Renal pelvis (tissue), 4 donors: ENCODE results near the gene STK17B. TPM values are rescaled to one million over a fixed set of nuclear protein-coding genes. Genes with fewer than 3 reads are reported as not detected.
"Not testable (repeated sequence)": the region's sequence is repeated elsewhere in the genome, so short reads cannot be mapped to it uniquely, and the experiment has no call there.

Experiments
- DNase-seq: peaks from one replicate; pipeline ENCODE4 v3.0.0-alpha.2; 2013
- polyA plus RNA-seq, 3 donors: library from polyadenylated mRNA; unstranded; fragments of 120-200 nt; gene quantifications; one replicate each; pipeline ENCODE4 v1.2.1, GENCODE V29; 2013; ENCODE audit not compliant: insufficient read length in 3 of 3

STK17B gene
- polyA plus RNA-seq, 3 donors: 7.8 to 10.5 (median 9.6) TPM

DNA sequence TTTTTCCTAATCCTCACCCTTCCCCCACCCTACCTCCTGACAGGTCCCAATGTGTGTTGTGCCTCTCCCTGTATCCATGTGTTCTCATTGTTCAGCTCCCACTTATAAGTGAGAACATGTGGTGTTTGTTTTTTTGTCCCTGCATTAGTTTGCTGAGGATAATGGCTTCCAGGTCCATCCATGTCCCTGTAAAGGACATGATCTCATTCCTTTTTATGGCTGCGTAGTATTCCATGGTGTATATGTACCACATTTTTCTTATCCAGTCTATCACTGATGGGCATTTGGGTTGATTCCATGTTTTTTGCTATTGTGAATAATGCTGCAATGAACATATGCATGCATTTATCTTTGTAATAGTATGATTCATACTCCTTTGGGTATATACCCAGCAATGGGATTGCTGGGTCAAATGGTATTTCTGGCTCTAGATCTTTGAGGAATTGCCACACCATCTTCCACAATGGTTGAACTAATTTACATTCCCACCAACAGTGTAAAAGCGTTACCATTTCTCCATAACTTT lies 15.9 kb upstream of the STK17B start:
- DNase-seq: not testable (repeated sequence)

DNA sequence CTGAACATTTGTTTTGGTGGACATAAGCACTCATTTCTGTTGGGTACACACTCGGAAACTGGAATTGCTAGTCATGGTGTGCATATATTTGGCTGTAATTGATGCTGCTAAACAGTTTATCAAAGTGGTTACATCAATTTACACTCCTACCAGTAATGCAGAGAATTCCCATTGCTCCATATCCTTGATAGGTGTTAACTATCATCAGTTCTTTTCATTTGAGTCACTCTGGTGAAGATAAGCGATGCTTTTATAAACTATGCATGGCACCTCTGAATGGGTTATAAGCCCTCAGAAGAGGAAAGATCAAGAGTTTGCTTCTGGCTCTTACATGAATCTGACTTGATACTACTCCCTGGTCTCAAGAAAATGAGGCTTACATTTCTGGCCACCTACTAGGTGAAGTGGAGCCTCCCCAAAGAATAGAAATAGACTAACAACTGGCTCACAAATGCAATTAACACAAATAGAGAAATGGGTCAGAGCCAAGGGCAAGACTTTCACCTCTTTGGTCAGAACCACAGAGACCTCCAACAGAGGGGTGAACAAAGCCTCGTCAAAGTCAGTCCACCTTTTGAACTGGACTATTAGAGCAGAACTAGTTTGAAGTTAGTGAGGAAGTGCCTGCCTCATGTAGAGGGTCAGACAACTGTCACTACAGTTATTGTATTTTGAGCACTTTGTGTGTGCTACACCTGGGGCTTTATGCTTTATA lies 15.0 kb upstream of the STK17B start:
- DNase-seq: no peak

DNA sequence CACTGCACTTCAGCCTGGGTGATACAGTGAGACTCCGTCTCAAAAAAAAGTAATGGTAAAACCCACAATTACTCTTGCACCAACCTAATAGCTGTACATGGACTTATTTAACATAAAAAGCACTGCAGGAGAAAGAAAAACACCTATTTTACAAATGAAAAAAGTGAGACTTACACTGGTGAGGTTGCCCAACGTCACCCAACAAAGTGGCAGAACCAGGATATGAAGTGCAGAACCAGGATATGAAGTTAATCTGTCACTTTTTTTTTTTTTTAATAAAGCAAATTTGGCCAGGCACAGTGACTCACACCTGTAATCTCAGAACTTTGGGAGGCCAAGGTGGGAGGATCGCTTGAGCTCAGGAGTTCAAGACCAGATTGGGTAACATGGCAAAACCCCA lies 13.5 kb upstream of the STK17B start:
- no peak for DNase-seq

DNA sequence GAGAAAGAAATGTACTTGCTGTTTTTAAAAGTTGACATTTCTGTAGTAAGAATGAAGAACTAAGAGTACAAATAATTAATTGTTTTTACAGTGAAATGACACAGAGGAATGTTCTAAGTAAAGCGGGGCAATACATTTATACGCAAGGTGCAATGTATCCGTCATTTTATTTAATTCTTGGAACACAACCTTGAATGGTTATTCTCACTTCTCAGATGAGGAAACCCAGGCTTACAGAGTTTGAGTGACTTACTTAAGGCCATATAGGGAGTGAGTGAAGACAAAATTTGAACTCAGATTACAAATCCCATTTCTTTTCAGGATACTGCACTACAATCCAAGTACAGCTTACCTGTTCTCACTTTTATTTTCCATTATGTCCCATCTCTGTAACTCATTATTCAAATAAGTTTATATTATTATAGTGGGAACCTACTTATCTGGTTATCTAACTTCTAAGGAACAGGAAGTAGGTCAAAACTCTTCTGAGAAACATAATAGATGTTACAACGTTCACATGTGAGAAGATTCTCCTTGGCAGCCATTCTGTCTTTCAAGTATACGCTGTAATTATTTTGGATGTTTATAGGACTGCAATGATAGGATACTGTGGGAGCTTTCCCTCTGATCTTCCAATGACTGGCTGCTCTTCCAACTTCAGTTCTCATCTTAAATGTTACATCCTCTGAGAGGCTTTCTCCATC lies 12.3 kb upstream of the STK17B start:
- DNase-seq: no peak

DNA sequence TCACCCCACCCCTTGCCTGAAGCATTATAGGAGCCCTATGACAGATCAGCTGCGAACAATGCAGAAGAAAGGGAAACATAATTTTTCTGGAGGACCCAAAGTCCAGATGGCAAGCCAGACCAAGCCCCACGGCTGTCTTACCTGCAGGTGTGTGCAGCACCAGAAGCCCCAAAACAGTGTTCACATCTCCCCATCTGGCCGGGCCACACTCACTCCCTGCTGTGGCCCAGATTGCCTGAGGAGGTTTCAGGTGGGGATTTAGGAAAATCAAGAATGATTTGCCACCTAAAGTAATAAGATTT lies 11.7 kb upstream of the STK17B start:
- no peak for DNase-seq

DNA sequence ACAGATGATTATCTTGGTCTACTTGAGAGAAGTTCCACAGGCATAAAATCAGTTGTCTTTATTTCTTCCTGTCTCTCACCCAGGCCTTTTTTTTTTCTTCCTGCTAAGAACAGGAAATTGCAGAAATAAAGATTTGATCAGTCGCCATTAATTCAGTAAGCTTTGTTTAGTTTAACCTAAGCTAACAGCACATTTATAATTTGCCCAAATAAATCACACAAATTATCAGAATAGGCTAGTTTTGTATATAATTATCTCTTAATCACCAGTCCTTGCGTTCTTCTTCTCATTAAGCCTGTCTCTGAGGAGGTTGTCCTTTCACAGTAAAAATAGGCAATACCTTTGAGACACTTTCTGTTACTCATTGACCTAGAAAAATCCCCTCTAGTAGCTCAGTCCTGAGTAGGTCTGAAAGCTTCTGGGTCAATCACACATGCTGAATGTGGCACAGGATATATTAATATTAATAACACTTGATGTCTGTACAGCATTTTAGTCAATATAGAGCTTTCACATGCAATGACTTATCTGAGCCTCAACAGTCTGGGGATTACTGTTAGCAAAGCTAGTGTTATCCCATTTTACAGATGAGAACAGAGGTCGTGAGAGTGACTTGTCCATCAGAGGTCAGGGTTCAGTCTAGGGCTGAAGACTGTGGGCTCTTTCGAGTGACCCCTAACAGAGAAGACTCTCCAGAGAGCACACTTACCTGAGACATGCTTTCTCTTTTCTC lies 11.2 kb upstream of the STK17B start:
- DNase-seq: no peak

DNA sequence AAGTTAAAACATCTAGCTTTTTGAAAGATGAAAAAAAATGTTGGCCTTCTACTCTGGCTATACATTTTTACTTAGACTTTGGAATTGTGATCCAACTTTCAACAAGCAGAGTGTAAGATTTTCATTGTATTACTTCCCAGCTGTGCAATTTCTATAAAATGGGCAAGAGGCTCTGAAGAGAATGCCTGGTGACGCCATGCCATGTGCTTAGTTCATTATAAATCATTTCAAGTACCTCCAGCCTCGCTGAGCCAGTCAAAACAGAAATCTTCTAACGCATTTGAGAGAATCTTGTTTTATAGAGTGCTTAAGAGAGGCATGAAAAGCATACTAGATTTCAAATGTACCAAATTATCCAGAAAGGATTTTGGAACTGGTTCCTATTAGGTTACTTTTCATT lies 10.1 kb upstream of the STK17B start:
- DNase-seq: no peak

DNA sequence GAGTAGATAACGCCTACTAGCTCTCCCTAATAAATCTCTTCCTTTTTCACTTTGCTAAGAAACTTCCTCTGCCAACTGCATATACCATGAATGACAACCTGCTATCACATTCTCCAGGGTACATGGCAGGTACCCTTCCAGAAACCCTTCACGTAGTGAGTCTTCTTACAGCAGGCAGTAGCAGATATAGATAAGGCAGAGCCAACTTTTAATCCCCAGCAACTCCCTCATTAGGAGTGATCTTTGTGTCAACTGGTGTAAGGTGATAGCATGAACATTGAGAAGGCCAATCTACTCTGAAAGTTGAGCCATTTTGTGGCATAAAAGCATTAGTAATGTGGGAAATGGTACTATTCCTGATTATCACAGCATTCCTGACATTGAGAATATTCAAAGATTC lies 5.7 kb upstream of the STK17B start:
- DNase-seq: no peak

DNA sequence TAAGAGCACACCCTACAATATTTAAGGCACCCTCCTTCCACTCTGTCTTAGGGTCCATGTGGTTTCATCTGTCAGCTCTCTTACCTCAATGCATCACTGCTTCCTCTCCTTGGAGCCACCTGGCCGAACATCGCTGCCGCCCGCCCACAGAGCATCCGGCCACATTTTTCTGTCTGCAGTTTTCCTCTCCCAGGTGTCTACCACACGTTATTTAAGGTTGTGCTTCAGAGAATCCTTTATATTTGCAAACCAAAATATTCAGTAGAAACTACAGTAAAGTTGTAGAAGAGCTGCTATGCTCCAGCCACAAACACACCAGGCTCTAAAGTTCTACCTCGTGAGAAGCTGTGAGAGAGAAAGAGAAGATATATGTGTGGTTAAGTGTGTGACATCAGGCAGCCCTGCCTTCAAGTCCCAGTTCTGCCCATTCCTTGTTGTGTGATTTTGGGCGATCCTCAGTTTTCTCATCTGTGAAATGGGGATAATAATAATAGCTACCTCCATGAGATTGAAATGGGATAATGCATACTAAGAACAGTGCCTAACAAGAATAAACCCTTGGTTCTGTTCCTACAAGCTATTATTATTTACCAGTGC lies 4.9 kb upstream of the STK17B start:
- no peak for DNase-seq

DNA sequence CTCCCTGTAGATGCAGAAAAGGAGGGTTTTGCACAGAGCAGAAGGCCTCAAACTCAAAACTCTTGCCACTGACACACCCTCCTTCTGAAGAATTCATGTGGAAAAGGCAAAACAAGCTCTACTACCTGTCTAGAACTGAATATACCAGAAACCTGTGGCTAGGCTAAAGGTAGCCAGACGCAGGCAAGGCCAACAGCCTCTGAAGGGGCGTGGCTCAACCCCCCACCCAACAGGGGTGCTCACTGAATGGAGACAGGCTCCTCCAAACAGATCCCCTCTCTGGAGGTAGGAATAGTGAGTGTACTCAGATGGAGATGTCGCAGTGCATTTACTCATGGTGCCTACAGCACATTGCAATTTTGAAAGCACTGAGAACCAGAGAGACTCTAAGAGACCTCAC lies 3.0 kb upstream of the STK17B start:
- DNase-seq: no peak

DNA sequence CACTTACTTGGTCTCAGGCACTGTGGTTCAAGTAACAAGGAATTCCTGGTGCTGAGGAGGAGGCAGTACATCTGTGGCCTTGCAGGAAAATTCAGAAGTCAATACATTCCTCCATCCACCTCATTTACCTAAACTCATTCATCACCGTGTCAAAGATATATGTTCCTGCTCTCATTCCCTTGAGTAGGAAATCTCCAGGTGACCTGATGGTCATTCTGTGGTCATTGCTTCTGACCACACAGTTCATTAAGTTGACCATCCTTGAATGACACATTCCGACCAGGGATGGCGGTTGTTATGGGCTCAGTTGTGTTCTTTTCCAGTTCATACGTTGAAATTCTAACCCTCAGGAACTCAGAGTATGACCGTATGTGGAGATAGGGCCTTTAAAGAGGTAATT lies 2.1 kb upstream of the STK17B start:
- DNase-seq: no peak

DNA sequence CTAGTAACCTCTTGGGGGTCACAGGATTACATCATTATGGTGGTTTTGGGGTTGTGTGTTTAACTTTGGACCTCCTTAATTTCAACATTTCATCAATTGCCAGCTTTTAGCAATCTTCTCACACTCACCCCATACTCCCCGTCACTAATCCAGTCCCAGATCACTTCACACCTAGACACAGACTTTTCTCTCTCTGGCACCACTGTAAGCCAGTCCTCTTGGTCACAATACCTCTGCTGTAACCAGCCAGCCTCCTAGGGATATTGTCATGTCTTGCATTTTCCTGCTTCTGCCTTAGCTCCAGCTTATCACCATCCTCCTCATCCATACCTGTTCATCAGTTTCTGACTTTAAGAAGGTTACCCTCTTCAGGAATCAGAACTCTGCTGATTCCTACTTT lies 1.6 kb upstream of the STK17B start:
- no peak for DNase-seq

DNA sequence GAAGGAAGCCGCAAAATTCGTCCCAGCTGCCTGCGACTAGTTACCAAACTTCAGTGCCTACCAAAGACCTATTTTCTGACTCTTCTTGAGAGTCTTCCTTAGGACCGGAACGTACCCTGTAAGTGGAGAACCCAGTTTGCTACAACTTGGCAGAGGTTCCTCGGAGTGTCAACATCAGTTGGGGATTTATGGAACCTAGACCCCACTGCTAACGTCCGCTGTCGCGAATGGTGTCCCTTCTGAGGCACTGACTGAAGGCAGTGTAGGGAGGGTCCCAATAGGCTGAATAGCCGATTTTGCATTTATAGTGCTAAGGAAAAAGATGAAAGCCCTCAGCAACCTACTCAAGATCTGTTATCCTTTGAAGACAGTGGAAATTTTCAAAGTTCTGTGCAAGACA lies 568 bp upstream of the STK17B start:
- DNase-seq: no peak

DNA sequence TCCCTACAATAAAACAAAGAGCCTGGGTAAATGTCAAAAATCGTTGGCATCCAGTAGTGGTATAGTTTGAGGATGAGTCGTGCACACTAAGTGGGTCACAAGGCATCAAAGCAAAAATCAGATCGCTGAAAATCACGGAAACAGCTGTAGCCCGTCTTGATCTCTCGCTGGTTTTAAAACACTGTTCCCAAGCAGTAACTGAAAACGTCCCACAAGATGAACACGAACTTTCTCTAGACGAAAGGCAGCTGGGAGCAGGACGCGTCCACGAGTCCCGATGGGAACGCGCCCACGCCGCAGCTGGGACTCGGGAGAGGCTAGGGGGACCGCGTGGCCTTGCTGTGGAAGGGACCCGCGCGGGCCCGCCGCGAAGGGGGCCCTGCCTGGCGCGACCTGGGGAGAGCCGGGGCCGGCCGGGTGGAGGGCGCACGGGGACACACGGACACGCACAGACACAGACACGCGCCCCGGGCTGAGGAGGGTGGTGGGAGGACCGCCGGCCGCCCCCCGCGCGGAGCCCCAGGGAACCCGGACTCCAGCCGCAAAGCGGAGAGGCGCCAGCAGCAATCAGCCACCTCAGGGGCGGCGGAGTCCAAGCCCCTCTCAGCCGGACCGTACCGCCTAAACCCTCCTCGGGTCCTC lies 651 bp downstream of the STK17B start:
- peak; percentile 42 for DNase-seq

DNA sequence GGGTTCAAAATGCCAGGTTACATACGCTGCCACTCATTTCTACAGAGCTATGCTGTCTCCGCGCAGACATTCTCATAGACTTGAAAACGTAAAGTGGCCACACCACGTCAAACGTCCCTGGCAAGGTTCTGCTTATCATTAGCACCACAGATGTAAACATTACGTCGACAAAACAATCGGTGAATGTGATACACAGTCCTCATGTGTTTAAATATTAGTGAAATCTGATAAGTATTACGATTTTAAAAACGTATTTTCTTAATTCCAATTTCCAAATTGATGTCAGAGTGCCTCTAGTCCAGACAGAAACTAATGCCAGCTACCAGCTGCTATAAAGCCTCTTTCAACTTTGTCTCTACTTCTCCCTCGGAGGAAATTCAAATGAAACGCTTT lies 1.2 kb downstream of the STK17B start:
- peak; percentile 17 for DNase-seq

DNA sequence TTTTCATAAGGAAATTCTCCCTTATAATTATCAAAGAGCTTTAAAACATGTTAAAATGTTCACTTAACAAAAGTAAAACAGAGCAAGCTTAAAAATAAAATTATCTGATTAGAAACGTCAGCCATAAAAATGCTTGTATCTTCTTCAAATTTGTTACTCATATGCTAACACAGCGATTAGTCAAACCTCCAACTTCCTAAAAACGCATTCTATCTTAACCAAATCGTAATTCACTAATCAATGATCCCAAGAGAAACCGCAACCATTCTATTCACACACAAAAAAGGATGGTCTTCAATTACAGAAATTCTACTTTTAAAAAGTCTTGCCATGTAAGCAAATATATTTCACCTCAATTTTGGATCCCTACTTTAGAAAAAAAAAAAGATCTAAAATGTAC lies 1.9 kb downstream of the STK17B start:
- no peak for DNase-seq

DNA sequence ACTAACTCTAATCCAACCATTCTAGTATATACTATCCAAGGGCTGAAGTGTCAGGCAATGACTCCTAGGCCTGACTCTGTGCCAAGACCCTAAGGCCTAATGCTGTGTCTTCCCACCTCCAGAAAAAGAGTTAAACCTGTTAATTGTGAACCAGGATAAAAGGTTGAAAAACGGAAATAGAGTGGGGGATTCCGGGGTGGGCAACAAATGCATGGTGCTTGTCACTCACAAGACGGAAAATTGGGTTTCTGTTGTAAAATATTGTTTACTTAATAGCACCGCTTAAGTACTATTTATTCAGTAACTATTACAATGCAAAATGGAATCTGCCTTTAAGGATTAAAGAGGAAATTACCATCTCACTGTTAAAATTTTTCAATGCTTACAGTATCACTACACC lies 3.2 kb downstream of the STK17B start:
- no peak for DNase-seq

DNA sequence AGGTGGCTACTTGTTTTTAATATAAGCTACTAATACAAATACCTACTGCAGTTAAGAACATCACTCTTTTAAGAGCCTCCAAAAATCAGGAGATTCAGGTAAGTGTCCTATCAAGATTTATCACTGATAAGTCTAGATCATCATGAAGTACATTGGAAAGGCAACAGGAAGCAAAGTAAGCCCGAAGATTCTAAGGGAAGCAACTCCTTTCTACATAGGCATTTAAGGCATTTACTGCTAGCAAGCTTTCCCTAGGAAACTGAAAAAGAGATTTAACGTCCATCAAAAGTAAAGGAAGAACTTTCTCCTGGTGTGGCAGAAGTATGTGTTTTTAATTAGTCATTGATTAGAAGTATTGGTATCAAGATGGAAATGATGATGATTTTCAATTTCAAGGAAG lies 3.7 kb downstream of the STK17B start:
- no peak for DNase-seq

DNA sequence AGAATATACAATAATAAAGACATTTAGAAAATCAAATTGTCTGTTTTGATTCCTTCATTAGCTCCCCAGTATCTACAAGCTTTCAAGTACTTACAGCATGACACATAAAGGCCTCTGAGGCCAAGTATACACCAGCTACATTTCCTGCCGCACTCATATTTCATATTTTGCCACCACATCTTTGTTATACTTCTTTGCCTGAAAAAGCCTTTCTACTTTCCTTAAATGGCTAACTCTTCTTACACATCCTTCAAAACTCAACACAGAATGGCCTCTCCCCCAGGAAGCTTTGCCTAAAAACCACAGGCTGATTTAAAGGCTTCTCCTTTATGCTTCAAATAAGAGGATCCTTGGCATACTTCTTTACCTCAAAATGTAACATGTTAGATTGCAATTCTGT lies 4.5 kb downstream of the STK17B start:
- no peak for DNase-seq

DNA sequence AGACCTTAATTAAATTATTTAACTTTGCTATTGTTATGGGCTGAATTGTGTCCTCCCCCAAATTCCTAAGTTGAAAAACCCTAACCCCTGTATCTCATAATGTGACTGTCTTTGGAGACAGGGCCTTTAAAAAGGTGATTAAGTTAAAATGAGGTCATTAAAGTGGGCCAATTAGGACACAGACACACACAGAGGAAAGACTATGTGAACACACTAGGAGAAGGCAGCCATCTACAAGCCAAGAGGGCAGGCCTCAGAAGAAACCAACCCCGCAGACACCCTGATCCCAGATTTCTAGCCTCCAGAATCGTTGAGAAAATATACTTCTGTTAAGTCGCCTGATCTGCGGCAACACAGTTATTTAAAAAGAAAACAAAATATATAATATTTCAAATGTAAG lies 6.4 kb downstream of the STK17B start:
- DNase-seq: no peak

DNA sequence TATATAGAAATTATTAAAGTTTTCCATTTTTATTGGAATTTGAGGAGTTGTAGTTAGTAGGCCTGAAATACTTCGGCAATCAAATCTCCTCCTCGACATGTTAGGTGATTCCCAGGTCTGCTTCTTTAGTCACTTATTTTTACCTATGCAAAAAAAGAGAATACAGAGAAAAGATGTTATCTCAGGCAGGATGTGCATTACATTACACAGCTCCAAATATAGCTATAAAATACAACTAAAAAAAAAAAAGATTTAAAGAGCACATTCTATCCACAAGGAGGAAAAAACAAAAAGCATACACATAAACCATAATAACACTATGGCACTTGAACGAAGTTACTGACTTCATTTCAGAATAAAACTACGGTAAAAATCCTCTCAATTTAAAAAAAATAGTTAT lies 8.1 kb downstream of the STK17B start:
- no peak for DNase-seq

DNA sequence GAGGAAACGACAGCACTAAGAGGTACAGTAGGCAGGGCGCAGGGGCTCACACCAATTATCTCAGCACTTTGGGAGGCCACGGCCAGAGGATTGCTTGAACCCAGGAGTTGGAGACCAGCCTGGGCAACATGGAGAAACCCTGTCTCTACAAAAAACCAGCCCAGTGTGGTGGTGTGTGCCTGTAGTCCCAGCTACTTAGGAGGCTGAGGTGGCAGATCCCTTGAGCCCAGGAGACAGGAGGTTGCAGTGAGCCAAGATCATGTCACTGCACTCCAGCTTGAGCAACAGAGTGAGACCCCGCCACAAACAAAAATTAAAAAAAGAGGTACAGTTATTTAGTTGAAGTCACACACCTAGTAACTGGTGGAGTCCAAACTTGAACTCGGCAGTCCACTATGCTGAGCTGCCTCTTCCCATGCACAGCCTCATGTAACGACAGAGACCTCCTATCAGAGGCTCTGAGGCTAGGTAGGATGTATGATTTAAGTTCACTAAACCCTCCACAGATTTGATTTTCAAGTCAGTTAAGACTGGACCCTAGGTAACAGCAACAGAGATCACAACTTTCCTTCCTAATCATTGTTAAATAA lies 8.7 kb downstream of the STK17B start:
- no peak for DNase-seq
